GM18858 (cell line): ENCODE results near the gene IL24.

Experiments used
- ATAC-seq: cut with Tn5 transposase; IDR thresholded peaks from one replicate; pipeline ENCODE4 v1.9.1; 2021; ENCODE audit not compliant: unreplicated experiment

Gene IL24

DNA sequence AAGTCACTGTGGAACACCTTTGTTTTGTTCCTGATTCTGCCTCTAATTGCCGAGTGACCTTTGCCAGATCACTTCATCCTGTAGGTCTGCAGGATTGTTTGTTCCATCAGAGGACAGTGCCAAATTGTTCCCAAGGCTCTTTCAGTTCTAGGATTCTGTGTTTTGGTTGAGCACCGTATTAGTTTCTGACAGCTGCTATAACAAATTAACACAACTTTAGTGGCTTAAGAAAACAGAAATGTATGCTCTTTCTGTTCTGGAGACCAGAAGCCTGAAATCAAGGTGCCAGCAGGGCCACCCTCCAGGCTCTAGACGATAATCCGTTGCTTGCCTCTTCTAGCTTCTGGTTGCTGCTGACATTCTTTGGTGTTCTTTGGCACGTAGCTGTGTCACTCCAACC, 52.4 kb downstream of the IL24 start:
- no peak for ATAC-seq

- no peak for ATAC-seq
These were observed 54.3 kb downstream of the IL24 start for GRCh38 chr1:206951318-206952100.

GRCh38 chr1:206952171-206952570, 54.9 kb downstream of the IL24 start:
- no peak for ATAC-seq

DNA sequence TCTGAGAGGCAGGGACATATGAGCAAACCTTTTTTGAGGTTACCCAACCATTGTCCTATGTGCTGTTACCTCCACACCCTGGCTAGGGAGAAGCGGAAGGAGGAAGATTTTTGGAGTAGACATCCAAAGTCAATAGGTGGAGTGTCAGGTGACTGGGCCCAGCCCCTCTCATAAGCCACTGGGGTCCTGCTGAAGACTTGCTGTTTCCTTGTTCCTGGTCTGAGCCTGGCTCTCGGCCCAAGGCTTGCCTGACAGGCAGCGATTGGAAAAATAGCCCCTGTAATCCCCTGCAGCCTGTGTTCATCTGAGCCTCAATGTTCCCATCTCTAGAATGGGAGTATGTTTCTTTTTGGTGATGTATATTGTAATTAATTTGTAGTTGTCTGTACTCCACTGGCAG, 55.9 kb downstream of the IL24 start:
- no peak for ATAC-seq

DNA sequence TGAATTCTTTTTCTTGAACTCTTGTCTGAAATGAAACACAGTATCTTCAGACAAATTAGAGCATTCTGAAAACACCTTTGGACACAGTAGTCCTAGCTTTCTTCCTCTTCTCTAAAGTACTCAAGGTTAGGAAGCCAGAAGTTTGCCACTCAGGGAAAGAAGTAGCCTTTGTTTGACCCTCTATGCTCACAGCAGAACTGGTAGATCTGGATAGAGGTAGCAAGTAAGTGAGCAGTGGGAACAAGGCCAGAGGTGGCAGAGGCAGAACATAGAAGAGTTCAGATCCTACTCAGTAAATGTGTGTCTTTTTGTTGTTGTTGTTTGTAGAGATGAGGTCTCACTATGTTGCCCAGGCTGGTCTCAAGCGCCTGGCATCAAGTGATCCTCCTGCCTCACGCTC, 56.4 kb downstream of the IL24 start:
- ATAC-seq: no peak
